ENCODE data around the gene DHX16.

Gene DHX16

GRCh38 chr6:30703011-30703410, 30.2 kb upstream of the DHX16 start:
- no peak overlapping the region for H3K9ac ChIP-seq (ENCODE audit: low read length)
- TF ChIP-seq, protein P1, sequence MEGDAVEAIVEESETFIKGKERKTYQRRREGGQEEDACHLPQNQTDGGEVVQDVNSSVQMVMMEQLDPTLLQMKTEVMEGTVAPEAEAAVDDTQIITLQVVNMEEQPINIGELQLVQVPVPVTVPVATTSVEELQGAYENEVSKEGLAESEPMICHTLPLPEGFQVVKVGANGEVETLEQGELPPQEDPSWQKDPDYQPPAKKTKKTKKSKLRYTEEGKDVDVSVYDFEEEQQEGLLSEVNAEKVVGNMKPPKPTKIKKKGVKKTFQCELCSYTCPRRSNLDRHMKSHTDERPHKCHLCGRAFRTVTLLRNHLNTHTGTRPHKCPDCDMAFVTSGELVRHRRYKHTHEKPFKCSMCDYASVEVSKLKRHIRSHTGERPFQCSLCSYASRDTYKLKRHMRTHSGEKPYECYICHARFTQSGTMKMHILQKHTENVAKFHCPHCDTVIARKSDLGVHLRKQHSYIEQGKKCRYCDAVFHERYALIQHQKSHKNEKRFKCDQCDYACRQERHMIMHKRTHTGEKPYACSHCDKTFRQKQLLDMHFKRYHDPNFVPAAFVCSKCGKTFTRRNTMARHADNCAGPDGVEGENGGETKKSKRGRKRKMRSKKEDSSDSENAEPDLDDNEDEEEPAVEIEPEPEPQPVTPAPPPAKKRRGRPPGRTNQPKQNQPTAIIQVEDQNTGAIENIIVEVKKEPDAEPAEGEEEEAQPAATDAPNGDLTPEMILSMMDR (IDR thresholded peaks at IDR 0.05; ENCODE audit: low read length), result no peak
- TF ChIP-seq EZH2 (IDR thresholded peaks at IDR 0.05; ENCODE audit: borderline replicate concordance, low read length), result no peak

DNA sequence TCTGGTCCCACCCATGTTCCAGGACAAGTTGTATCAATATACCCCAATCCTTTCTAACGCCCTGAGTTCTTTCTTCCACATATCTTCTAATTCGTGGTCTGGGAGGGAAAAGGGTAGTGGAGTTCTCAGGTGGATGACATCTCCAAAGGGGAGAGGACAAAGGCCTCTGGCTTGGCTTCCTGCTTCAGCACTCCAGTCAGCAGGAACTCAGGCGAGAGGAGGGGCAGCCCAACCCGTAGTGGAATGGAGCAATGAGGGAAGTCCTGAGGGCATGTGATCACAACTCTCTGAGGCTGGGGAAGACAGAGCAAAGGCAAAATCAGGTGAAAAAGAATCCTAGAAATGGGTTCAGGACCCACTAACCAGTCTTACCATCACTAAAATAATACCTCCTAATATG, 27.5 kb upstream of the DHX16 start:
- TF ChIP-seq, protein P1 (IDR thresholded peaks at IDR 0.05; ENCODE audit: low read length), result no peak
- TF ChIP-seq EZH2 (IDR thresholded peaks at IDR 0.05; ENCODE audit: borderline replicate concordance, low read length), result no peak

More at GRCh38 chr6:30703011-30703410, 30.2 kb upstream of the DHX16 start:
- Histone ChIP-seq H3K9me3 (ENCODE audit: low read length) (no peaks in the 10 kb centered on the region), H3K4me2 (ENCODE audit: low read length) (no peak overlapping the region), H4K20me1 (ENCODE audit: insufficient read depth, low read length) (no peaks in the 10 kb centered on the region), H3K9me2 (ENCODE audit: low read depth, low read length) (no peaks in the 10 kb centered on the region), H3K79me2 (ENCODE audit: insufficient read depth, low read length) (no peaks in the 10 kb centered on the region), H3K27me3 (ENCODE audit: insufficient read depth, low read length) (no peaks in the 10 kb centered on the region), H3K36me3 (ENCODE audit: insufficient read depth, low read length) (peaks cover 80% of the 10 kb centered on the region), H3F3A (ENCODE audit: insufficient read depth, low read length) (no peaks in the 10 kb centered on the region), H2AFZ (ENCODE audit: low read length) (no peak overlapping the region), H3K27ac (ENCODE audit: low read depth, low read length, poor library complexity, severe bottlenecking) (no peak overlapping the region), H3K4me3 (ENCODE audit: low read depth, low read length, poor library complexity, severe bottlenecking) (no peak overlapping the region), H3K4me1 (ENCODE audit: insufficient read depth, low read length, severe bottlenecking) (no peaks in the 10 kb centered on the region)

GRCh38 chr6:30696432-30696831, 23.6 kb upstream of the DHX16 start:
- Histone ChIP-seq H3K9me2 (ENCODE audit: low read depth, low read length) (no peaks in the 10 kb centered on the region), H3K9me3 (ENCODE audit: low read length) (no peaks in the 10 kb centered on the region), H3K79me2 (ENCODE audit: insufficient read depth, low read length) (no peaks in the 10 kb centered on the region), H4K20me1 (ENCODE audit: insufficient read depth, low read length) (no peaks in the 10 kb centered on the region), H3K9ac (ENCODE audit: low read length) (no peak overlapping the region), H3K36me3 (ENCODE audit: insufficient read depth, low read length) (peaks cover 22% of the 10 kb centered on the region; the same call in 1 of the 2 replicates), H3K4me3 (ENCODE audit: low read depth, low read length, poor library complexity, severe bottlenecking) (no peak overlapping the region), H3K27ac (ENCODE audit: low read depth, low read length, poor library complexity, severe bottlenecking) (no peak overlapping the region), H3K4me2 (ENCODE audit: low read length) (no peak overlapping the region), H2AFZ (ENCODE audit: low read length) (no peak overlapping the region), H3K4me1 (ENCODE audit: insufficient read depth, low read length, severe bottlenecking) (peaks cover 7% of the 10 kb centered on the region), H3F3A (ENCODE audit: insufficient read depth, low read length) (no peaks in the 10 kb centered on the region), H3K27me3 (ENCODE audit: insufficient read depth, low read length) (no peaks in the 10 kb centered on the region)
- TF ChIP-seq EZH2 (IDR thresholded peaks at IDR 0.05; ENCODE audit: borderline replicate concordance, low read length), result no peak
- TF ChIP-seq, protein P1 (IDR thresholded peaks at IDR 0.05; ENCODE audit: low read length), result no peak

More for the DNA sequence above, 27.5 kb upstream of the DHX16 start:
- no peak overlapping the region for H3K4me3 ChIP-seq (ENCODE audit: low read depth, low read length, poor library complexity, severe bottlenecking)
- no peaks in the 10 kb centered on the region for H3K9me2 ChIP-seq (ENCODE audit: low read depth, low read length)
- H3K79me2 ChIP-seq (ENCODE audit: insufficient read depth, low read length), result no peaks in the 10 kb centered on the region
- no peaks in the 10 kb centered on the region for H3K4me1 ChIP-seq (ENCODE audit: insufficient read depth, low read length, severe bottlenecking)
- H3K4me2 ChIP-seq (ENCODE audit: low read length), result no peak overlapping the region
- H2AFZ ChIP-seq (ENCODE audit: low read length), result no peak overlapping the region
- H3F3A ChIP-seq (ENCODE audit: insufficient read depth, low read length), result no peaks in the 10 kb centered on the region
- no peaks in the 10 kb centered on the region for H3K9me3 ChIP-seq (ENCODE audit: low read length)
- no peaks in the 10 kb centered on the region for H4K20me1 ChIP-seq (ENCODE audit: insufficient read depth, low read length)
- H3K27ac ChIP-seq (ENCODE audit: low read depth, low read length, poor library complexity, severe bottlenecking), result no peak overlapping the region
- H3K9ac ChIP-seq (ENCODE audit: low read length), result no peak overlapping the region
- no peaks in the 10 kb centered on the region for H3K27me3 ChIP-seq (ENCODE audit: insufficient read depth, low read length)
- peaks cover 56% of the 10 kb centered on the region for H3K36me3 ChIP-seq (ENCODE audit: insufficient read depth, low read length)

Data from OCI-LY1 (cell line).